B cell (primary cell): Measurements from ENCODE around the gene DPPA3.

ENCODE experiments used
- CTCF ChIP-seq: fragments of 200-600 bp; IDR thresholded peaks from one replicate; pipeline ENCODE4 v1.8.0; 2022; ENCODE audit warnings: antibody characterized with exemption, mild to moderate bottlenecking
- EZH2 ChIP-seq: IDR thresholded peaks from 2 replicates; pipeline ENCODE4 v1.6.1; 2012; ENCODE audit warnings: borderline replicate concordance, low read depth, mild to moderate bottlenecking, moderate library complexity, low read length; ENCODE audit not compliant: insufficient read depth, poor library complexity, severe bottlenecking

- TF ChIP-seq EZH2 (no peak), CTCF (no peak)
Observed at GRCh38 chr12:7693793-7694192, 17.4 kb upstream of the DPPA3 start.
